Tibial nerve (tissue), 4 donors: ENCODE measurements around the gene TM2D3. TPM values are rescaled to one million over a fixed set of nuclear protein-coding genes. Genes with fewer than 3 reads are reported as not detected.

Experiments used
- DNase-seq, 2 donors: peaks; one replicate each; pipeline ENCODE4 v3.0.0-alpha.2; 2019; ENCODE audit warnings: low spot score in 2 of 2
- H3K27ac ChIP-seq, 4 donors: fragments of 200-600 bp; sonication (generic) in 3 of 4; one replicate each; pipeline ENCODE4 v1.5.1; 2017 to 2019; ENCODE audit warnings: mild to moderate bottlenecking in 1 of 4
- H3K27me3 ChIP-seq, 2 donors: fragments of 200-600 bp; sonication (generic) in 1 of 2; one replicate each; pipeline versions ENCODE4 v1.5.1 to v1.6.0; 2017 to 2019
- H3K36me3 ChIP-seq, 3 donors: fragments of 200-600 bp; sonication (generic); one replicate each; pipeline ENCODE4 v1.5.1; 2018 to 2019
- H3K4me1 ChIP-seq, 4 donors: fragments of 200-600 bp; sonication (generic) in 3 of 4; one replicate each; pipeline ENCODE4 v1.5.1; 2017 to 2019
- H3K4me3 ChIP-seq, 4 donors: fragments of 200-600 bp; sonication (generic) in 3 of 4; one replicate each; pipeline ENCODE4 v1.5.1; 2017 to 2019; ENCODE audit warnings: mild to moderate bottlenecking in 1 of 4, moderate library complexity in 1 of 4
- H3K9me3 ChIP-seq, 4 donors: fragments of 200-600 bp; sonication (generic) in 3 of 4; one replicate each; pipeline ENCODE4 v1.5.1; 2017 to 2019
- EP300 ChIP-seq, 2 donors: sonication (generic); formaldehyde crosslinking; IDR thresholded peaks; one replicate each; pipeline ENCODE4 v1.6.1; 2017; ENCODE audit warnings: antibody characterized with exemption in 2 of 2, mild to moderate bottlenecking in 1 of 2
- POLR2A ChIP-seq, 2 donors: fragments of 450-650 bp; IDR thresholded peaks; one replicate each; pipeline ENCODE4 v1.6.1; 2017; ENCODE audit warnings: antibody characterized with exemption in 2 of 2, mild to moderate bottlenecking in 2 of 2, moderate library complexity in 2 of 2
- WGBS, 2 donors: methylation state at CpG; one replicate each; pipeline ENCODE4 v1.1.5; 2018; 5-methylcytosine and 5-hydroxymethylcytosine counted together
- total RNA-seq, 4 donors: library from RNA; depleted of rRNA; stranded (reverse); fragments of >200 nt; gene quantifications; one replicate each; pipeline ENCODE4 v1.1.0, GENCODE V29; 2016
- TF ChIP-seq, protein P1 (sequence below), 5 experiments: fragments of 200-600 bp in 3 of 5; fragments of 450-650 bp in 2 of 5; sonication (generic) in 3 of 5; IDR thresholded peaks; one replicate each; pipeline ENCODE4 v1.5.1; 2016 to 2019; ENCODE audit warnings: antibody characterized with exemption in 5 of 5, mild to moderate bottlenecking in 3 of 5, moderate library complexity in 2 of 5

Gene TM2D3
- total RNA-seq, 4 donors from 2014 or later: 33.5 to 54.0 (median 40.9) TPM

DNA sequence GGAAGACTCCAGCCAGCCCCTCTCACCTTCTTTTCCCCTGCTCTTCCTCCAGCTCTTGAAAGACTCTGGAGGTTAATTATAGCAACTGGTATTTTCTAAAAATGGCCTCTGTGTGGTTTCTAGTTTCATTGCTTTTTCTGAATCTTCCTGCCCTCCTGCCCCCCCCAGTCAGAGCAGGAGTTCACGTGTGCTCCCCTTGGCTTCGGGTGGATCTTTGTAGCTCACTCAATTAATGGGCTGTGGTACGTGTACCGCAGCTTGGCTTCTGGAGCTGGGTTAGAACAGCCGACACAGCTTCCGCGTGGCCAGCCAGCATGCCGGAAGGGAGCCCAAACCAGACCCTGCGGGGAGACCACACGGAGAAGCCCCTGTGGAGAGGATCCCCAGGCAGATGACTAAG is 31.5 kb downstream of the TM2D3 start:
- H3K27me3 ChIP-seq: no peaks in the 10 kb centered on the region
- WGBS, 2 donors: 72 to 86% methylated on average over 8 to 10 of the region's 10 CpGs
- no peak overlapping the region for H3K27ac ChIP-seq
- H3K4me3 ChIP-seq: no peak overlapping the region
- DNase-seq: no peak
- H3K9me3 ChIP-seq: peaks cover 0 to 12% (median 0%) of the 10 kb centered on the region in 4 donors
- TF ChIP-seq, protein P1, sequence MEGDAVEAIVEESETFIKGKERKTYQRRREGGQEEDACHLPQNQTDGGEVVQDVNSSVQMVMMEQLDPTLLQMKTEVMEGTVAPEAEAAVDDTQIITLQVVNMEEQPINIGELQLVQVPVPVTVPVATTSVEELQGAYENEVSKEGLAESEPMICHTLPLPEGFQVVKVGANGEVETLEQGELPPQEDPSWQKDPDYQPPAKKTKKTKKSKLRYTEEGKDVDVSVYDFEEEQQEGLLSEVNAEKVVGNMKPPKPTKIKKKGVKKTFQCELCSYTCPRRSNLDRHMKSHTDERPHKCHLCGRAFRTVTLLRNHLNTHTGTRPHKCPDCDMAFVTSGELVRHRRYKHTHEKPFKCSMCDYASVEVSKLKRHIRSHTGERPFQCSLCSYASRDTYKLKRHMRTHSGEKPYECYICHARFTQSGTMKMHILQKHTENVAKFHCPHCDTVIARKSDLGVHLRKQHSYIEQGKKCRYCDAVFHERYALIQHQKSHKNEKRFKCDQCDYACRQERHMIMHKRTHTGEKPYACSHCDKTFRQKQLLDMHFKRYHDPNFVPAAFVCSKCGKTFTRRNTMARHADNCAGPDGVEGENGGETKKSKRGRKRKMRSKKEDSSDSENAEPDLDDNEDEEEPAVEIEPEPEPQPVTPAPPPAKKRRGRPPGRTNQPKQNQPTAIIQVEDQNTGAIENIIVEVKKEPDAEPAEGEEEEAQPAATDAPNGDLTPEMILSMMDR (IDR thresholded peaks at IDR 0.05): no peak
- TF ChIP-seq POLR2A (IDR thresholded peaks at IDR 0.05) (no peak), EP300 (IDR thresholded peaks at IDR 0.05) (no peak)
- H3K36me3 ChIP-seq: peaks cover 0 to 43% (median 0%) of the 10 kb centered on the region in 3 donors
- peaks cover 0 to 11% (median 6%) of the 10 kb centered on the region in 4 donors for H3K4me1 ChIP-seq

DNA sequence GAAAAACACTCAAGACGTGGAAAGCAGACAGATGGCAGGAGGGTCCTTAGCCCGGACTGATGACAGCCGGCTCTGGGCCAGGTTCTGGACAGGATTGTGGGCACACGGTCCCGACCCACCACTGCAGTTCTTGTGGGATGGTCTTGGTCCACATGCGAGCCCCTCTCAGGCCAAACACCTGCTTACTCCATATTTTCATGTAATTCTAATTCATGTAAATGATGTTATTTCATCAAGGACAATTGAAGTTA is 32.6 kb downstream of the TM2D3 start:
- Histone ChIP-seq H3K4me1 (peaks cover 0 to 14% (median 7%) of the 10 kb centered on the region in 4 donors), H3K36me3 (peaks cover 0 to 32% (median 0%) of the 10 kb centered on the region in 3 donors), H3K27me3 (no peaks in the 10 kb centered on the region), H3K27ac (no peak overlapping the region), H3K4me3 (no peak overlapping the region), H3K9me3 (peaks cover 0 to 12% (median 0%) of the 10 kb centered on the region in 4 donors)
- 93 to 94% methylated on average over 6 of the region's 6 CpGs for WGBS, 2 donors
- TF ChIP-seq, protein P1 (IDR thresholded peaks at IDR 0.05): no peak
- TF ChIP-seq POLR2A (IDR thresholded peaks at IDR 0.05): no peak
- no peak for TF ChIP-seq EP300 (IDR thresholded peaks at IDR 0.05)
- DNase-seq: no peak

DNA sequence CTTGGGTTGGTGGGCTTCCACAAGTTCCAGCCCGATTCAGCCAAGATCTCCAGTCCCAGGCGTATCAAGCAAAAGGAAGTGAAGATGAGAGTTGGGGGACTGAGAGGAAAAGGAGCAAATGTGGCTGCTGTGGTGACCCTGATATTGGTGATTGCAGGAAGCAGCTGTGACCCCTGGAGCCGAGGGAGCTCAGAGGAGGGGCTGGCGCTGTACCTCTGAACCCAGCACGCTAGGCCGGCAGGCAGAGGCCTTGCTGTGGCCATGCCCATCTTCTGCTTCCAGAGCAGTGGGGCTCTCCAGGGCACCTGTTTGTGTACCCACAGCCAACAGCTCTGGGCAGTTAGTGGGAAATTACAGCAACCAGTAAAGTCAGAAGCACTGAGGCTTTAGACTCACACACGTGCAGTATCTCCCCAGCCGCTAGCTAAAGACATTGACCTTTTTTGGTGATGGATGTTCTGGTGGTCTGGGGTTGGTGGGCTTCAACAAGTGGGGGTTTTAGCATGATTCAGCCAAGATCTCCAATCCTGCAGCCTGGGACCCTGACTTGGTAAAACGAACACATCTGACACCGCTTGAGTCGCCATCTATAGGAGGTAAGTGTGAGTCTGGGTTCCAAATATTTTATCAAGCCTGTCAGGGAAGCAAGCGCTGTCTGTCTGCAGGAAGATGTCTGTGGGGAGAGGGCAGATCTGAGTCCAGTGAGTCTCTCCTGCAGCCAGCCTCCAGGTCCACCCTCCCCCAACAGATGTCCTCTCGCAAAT is 33.1 kb downstream of the TM2D3 start:
- no peak for DNase-seq
- TF ChIP-seq EP300 (IDR thresholded peaks at IDR 0.05) (no peak), POLR2A (IDR thresholded peaks at IDR 0.05) (no peak)
- TF ChIP-seq, protein P1 (IDR thresholded peaks at IDR 0.05): no peak
- H3K9me3 ChIP-seq: peaks cover 0 to 12% (median 0%) of the 10 kb centered on the region in 4 donors
- H3K27ac ChIP-seq: no peak overlapping the region
- H3K4me1 ChIP-seq: peaks cover 0 to 14% (median 7%) of the 10 kb centered on the region in 4 donors
- no peaks in the 10 kb centered on the region for H3K27me3 ChIP-seq
- WGBS, 2 donors: 68 to 80% methylated on average over 13 of the region's 13 CpGs
- no peak overlapping the region for H3K4me3 ChIP-seq
- H3K36me3 ChIP-seq: peaks cover 0 to 29% (median 0%) of the 10 kb centered on the region in 3 donors

DNA sequence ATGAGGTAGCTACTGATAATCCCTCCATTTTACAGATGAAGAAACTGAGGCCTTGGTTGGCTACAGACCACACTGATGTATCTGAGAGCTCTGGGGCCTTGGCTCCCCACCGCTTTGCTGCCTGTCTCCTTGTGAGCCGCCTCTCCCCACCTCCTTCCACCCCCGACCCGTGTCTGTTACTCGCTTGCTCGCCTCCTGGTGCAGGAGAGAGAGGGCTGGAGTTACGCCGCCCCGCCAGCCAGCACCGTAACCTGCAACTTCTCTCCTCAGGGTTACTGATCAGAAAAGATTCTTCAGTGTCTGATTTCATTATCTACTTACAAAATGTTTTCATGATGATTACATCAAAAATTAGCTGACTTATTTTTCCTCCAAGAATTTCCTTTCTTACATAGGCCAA is 34.1 kb downstream of the TM2D3 start:
- peaks cover 0 to 23% (median 7%) of the 10 kb centered on the region in 4 donors for H3K4me1 ChIP-seq
- peaks cover 0 to 2% (median 0%) of the 10 kb centered on the region in 4 donors for H3K9me3 ChIP-seq
- H3K27me3 ChIP-seq: no peaks in the 10 kb centered on the region
- WGBS, 2 donors: 84 to 90% methylated on average over 10 of the region's 10 CpGs
- DNase-seq: no peak
- H3K27ac ChIP-seq: no peak overlapping the region
- TF ChIP-seq EP300 (IDR thresholded peaks at IDR 0.05): no peak
- TF ChIP-seq, protein P1 (IDR thresholded peaks at IDR 0.05): no peak
- TF ChIP-seq POLR2A (IDR thresholded peaks at IDR 0.05): no peak
- no peak overlapping the region for H3K4me3 ChIP-seq
- peaks cover 0 to 20% (median 0%) of the 10 kb centered on the region in 3 donors for H3K36me3 ChIP-seq

DNA sequence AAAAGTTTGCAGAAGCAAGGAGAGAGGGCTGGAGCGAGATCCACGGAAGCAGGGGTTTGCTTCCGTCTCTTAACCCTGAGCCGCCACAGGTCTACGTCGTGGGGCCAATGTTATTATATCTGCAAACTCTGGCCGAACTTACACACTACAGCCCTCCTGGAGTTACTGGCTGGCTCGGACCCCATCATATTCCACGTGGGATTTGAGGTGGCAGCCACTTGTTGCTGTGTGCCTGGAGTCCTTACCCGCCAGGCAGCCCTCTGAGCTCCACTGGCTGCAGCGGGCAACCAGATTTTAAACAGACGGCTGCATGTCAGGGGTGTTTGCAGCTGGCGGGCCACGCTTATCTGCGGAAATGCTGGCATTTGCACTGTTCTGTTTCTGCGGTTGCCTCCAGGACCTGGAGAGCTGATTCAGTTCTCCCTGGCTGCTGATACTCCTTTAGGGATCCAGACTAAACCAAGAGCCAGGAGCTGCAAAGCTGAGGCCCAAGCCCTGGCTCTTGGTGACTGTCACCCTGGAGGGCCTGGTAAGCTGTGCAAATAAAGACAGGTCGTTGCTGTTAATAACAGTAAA is 34.7 kb downstream of the TM2D3 start:
- Histone ChIP-seq H3K4me1 (peaks cover 0 to 25% (median 7%) of the 10 kb centered on the region in 4 donors), H3K4me3 (no peak overlapping the region), H3K9me3 (no peaks in the 10 kb centered on the region), H3K27ac (no peak overlapping the region), H3K27me3 (no peaks in the 10 kb centered on the region), H3K36me3 (peaks cover 0 to 19% (median 0%) of the 10 kb centered on the region in 3 donors)
- TF ChIP-seq EP300 (IDR thresholded peaks at IDR 0.05): no peak
- TF ChIP-seq, protein P1 (IDR thresholded peaks at IDR 0.05): no peak
- 83 to 88% methylated on average over 17 of the region's 17 CpGs for WGBS, 2 donors
- no peak for DNase-seq
